ENCODE data around the gene C19orf85.

DNA sequence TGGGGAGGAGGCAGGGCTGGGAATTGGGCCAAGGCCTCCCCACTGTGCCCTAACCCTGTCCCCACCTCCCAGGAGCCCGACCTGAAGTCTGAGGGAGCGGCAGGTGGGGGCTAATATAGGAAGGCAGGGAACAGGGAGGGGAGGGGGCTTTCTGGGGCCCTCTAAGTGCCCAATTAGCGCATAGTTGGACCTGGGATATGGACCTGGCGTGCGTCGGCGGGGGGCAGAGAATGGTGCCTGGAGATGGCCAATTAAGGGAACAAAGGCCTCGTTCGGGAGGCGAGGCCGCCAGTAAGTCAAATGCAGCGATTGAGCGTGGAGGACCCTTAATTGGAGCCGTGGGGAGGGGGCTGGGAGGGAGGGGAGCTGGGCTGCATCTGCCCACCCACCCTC lies at the start of gene C19orf85:
- TF ChIP-seq EZH2 (IDR thresholded peaks at IDR 0.05; ENCODE audit: insufficient read depth, poor library complexity, severe bottlenecking), result no peak
- TF ChIP-seq EZH2phosphoT487 (IDR thresholded peaks at IDR 0.05; ENCODE audit: insufficient read depth, low read depth), result no peak
